CD4-positive, alpha-beta T cell (primary cell): ENCODE measurements around the gene RYR3. TPM values are rescaled to one million over a fixed set of nuclear protein-coding genes. Genes with fewer than 3 reads are reported as not detected.

Experiments used
- ATAC-seq: fragments of 200-7000 bp; cut with Tn5 transposase; one replicate; pipeline ENCODE4 v1.10.0; 2022; ENCODE audit warnings: mild to moderate bottlenecking; ENCODE audit not compliant: poor library complexity
- CTCF ChIA-PET: fragments of 350-600 bp; sonication (Branson Sonifier 250); formaldehyde crosslinking; loops from one replicate; lab custom pipeline; 2021; ENCODE audit warnings: antibody characterized with exemption, inconsistent platforms; lab: Charles Lee
- POLR2A ChIA-PET: fragments of 350-600 bp; sonication (Branson Sonifier 250); formaldehyde crosslinking; loops from one replicate; lab custom pipeline; 2021; ENCODE audit warnings: antibody characterized with exemption, inconsistent platforms; lab: Charles Lee
- DNase-seq, 14 experiments: peaks; one replicate each; pipeline ENCODE4 v3.0.0-alpha.2; 2013 to 2020; ENCODE audit warnings: mixed read lengths in 2 of 14
- H3K27ac ChIP-seq, 2 donors: one replicate each; pipeline versions ENCODE4 v1.5.1 to v1.7.0; 2013; ENCODE audit warnings: low read length in 2 of 2, low read depth in 1 of 2, mild to moderate bottlenecking in 1 of 2
- H3K27me3 ChIP-seq, 2 experiments: 1 replicate in 1 of 2; 2 replicates in 1 of 2; pipeline versions ENCODE4 v1.6.1 to v1.7.0; 2013; ENCODE audit warnings: low read length in 2 of 2, control low read depth in 1 of 2, mild to moderate bottlenecking in 1 of 2, moderate library complexity in 1 of 2; ENCODE audit not compliant: insufficient read depth in 2 of 2, control insufficient read depth in 1 of 2
- H3K36me3 ChIP-seq: one replicate; pipeline ENCODE4 v1.6.1; 2013; ENCODE audit warnings: low read length, control low read depth; ENCODE audit not compliant: insufficient read depth
- H3K4me1 ChIP-seq: one replicate; pipeline ENCODE4 v1.6.1; 2013; ENCODE audit warnings: low read length, control low read depth; ENCODE audit not compliant: insufficient read depth
- H3K4me3 ChIP-seq: one replicate; pipeline ENCODE4 v1.5.1; 2013; ENCODE audit warnings: mild to moderate bottlenecking, low read length, moderate library complexity
- H3K9me3 ChIP-seq, 2 experiments: 1 replicate in 1 of 2; 2 replicates in 1 of 2; pipeline versions ENCODE4 v1.6.1 to v1.7.0; 2013; ENCODE audit warnings: low read length in 2 of 2, mild to moderate bottlenecking in 2 of 2, control low read depth in 1 of 2, moderate library complexity in 1 of 2; ENCODE audit not compliant: control insufficient read depth in 1 of 2, insufficient read depth in 1 of 2
- H3K27ac Mint-ChIP-seq: one replicate; pipeline ENCODE4 v1.8.0; 2020; ENCODE audit warnings: mixed read lengths
- H3K27me3 Mint-ChIP-seq: one replicate; pipeline ENCODE4 v1.8.0; 2021; ENCODE audit warnings: mixed read lengths
- H3K36me3 Mint-ChIP-seq: one replicate; pipeline ENCODE4 v1.8.0; 2021; ENCODE audit warnings: low read depth, mixed read lengths
- H3K4me1 Mint-ChIP-seq: one replicate; pipeline ENCODE4 v1.8.0; 2021; ENCODE audit warnings: low read depth, mixed read lengths
- H3K4me3 Mint-ChIP-seq: one replicate; pipeline ENCODE4 v1.8.0; 2020; ENCODE audit warnings: mild to moderate bottlenecking, mixed read lengths
- H3K9me3 Mint-ChIP-seq: one replicate; pipeline ENCODE4 v1.8.0; 2020; ENCODE audit warnings: mixed read lengths
- CTCF ChIP-seq: fragments of 200-600 bp; IDR thresholded peaks from one replicate; pipeline ENCODE4 v1.8.0; 2022; ENCODE audit warnings: antibody characterized with exemption, mild to moderate bottlenecking
- intact Hi-C, 2 experiments: fragments of 100-400 bp; cut with DNase I in 1 of 2; cut with micrococcal nuclease in 1 of 2; formaldehyde crosslinking; loops; one replicate each; pipeline versions ENCODE4 v1.15.1 to v1.9.0; 2023 to 2025; cut with DNase I, micrococcal nuclease
- total RNA-seq, 174 experiments: library from RNA in 2 of 174; stranded (reverse) in 2 of 174; gene quantifications; one replicate each; pipeline ENCODE4 v1.2.3 and lab custom pipeline; 2021 to 2026

RYR3 gene
- total RNA-seq, 2 experiments from 2014 or later, result not detected

DNA sequence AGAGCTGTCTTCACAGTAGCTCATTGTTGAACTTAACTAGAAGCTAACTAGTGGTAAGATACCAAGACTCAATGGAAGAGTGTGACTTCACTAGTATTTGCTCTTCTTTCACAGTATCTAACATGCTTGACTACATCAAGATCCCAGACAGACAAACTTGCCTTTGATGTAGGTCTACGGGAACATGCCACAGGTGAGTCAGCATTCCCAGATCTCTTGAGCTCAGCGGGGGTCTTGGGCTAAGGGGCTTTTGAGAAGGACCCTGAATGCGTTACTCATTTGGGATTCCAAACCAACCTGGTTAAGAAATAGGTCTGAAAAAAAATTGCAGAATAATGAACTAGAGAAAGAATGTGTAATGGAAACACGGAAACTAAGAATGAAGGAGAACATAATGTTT is 222.4 kb downstream of the RYR3 start:
- intact Hi-C loops, result no loop called here
- TF ChIP-seq CTCF, result no peak

GRCh38 chr15:33534642-33535041 is 223.9 kb downstream of the RYR3 start:
- Mint-ChIP-seq H3K9me3 (no peaks in the 10 kb centered on the region), H3K27me3 (peaks cover 7% of the 10 kb centered on the region), H3K36me3 (no peaks in the 10 kb centered on the region), H3K27ac (no peak overlapping the region), H3K4me3 (no peak overlapping the region), H3K4me1 (no peaks in the 10 kb centered on the region)
- ATAC-seq (no peak), DNase-seq (no peak)
- ChIA-PET CTCF (no interaction called here), POLR2A (no interaction called here)
- Histone ChIP-seq H3K27me3 (peaks cover 0 to 2% of the 10 kb centered on the region in 2 experiments), H3K4me1 (no peaks in the 10 kb centered on the region), H3K9me3 (peaks cover 0 to 3% of the 10 kb centered on the region in 2 experiments), H3K4me3 (no peak overlapping the region), H3K36me3 (no peaks in the 10 kb centered on the region), H3K27ac (no peak overlapping the region)
- no peak for TF ChIP-seq CTCF
- intact Hi-C loops, result no loop called here

More for the DNA sequence above, 222.4 kb downstream of the RYR3 start:
- Mint-ChIP-seq H3K27me3 (peaks cover 12% of the 10 kb centered on the region), H3K36me3 (no peaks in the 10 kb centered on the region), H3K4me1 (no peaks in the 10 kb centered on the region), H3K9me3 (no peaks in the 10 kb centered on the region), H3K4me3 (no peak overlapping the region), H3K27ac (no peak overlapping the region)
- Histone ChIP-seq H3K9me3 (peaks cover 0 to 3% of the 10 kb centered on the region in 2 experiments), H3K4me1 (no peaks in the 10 kb centered on the region), H3K36me3 (no peaks in the 10 kb centered on the region), H3K4me3 (no peak overlapping the region), H3K27me3 (peaks cover 0 to 2% of the 10 kb centered on the region in 2 experiments), H3K27ac (no peak overlapping the region)
- CTCF ChIA-PET, result no interaction called here
- ATAC-seq (no peak), DNase-seq (no peak)
- POLR2A ChIA-PET, result no interaction called here

GRCh38 chr15:33535135-33535534 is 224.4 kb downstream of the RYR3 start:
- Mint-ChIP-seq H3K27me3 (peaks cover 7% of the 10 kb centered on the region), H3K9me3 (no peaks in the 10 kb centered on the region), H3K4me3 (no peak overlapping the region), H3K4me1 (no peaks in the 10 kb centered on the region), H3K36me3 (no peaks in the 10 kb centered on the region), H3K27ac (no peak overlapping the region)
- intact Hi-C loops, result no loop called here
- DNase-seq (no peak), ATAC-seq (no peak)
- Histone ChIP-seq H3K4me1 (no peaks in the 10 kb centered on the region), H3K27me3 (peaks cover 0 to 2% of the 10 kb centered on the region in 2 experiments), H3K4me3 (no peak overlapping the region), H3K27ac (no peak overlapping the region), H3K9me3 (peaks cover 0 to 3% of the 10 kb centered on the region in 2 experiments), H3K36me3 (no peaks in the 10 kb centered on the region)
- ChIA-PET CTCF (no interaction called here), POLR2A (no interaction called here)
- no peak for TF ChIP-seq CTCF
